Hepatocyte (in vitro differentiated cells): Measurements from ENCODE around the gene KRT84. TPM values are rescaled to one million over a fixed set of nuclear protein-coding genes. Genes with fewer than 3 reads are reported as not detected.

ENCODE experiments used
- DNase-seq: peaks from one replicate; pipeline ENCODE4 v3.0.0-alpha.2; 2016; ENCODE audit warnings: low spot score
- H2AFZ ChIP-seq: fragments of 200-600 bp; sonication (generic); 2 replicates; pipeline ENCODE4 v1.6.0; 2016; ENCODE audit warnings: antibody characterized with exemption, mild to moderate bottlenecking
- H3K27ac ChIP-seq: fragments of 200-600 bp; sonication (generic); 2 replicates; pipeline ENCODE4 v1.5.1; 2016; ENCODE audit warnings: mild to moderate bottlenecking
- H3K27me3 ChIP-seq: fragments of 200-600 bp; sonication (generic); 2 replicates; pipeline ENCODE4 v1.6.1; 2016
- H3K36me3 ChIP-seq: fragments of 200-600 bp; sonication (generic); replicated peaks from 2 replicates; pipeline ENCODE4 v1.5.1; 2016; ENCODE audit warnings: low read depth; ENCODE audit not compliant: insufficient read depth
- H3K4me1 ChIP-seq: fragments of 200-600 bp; sonication (generic); 2 replicates; pipeline ENCODE4 v1.5.1; 2016; ENCODE audit warnings: mild to moderate bottlenecking, moderate library complexity; ENCODE audit not compliant: insufficient read depth
- H3K4me2 ChIP-seq: fragments of 200-600 bp; sonication (generic); 2 replicates; pipeline ENCODE4 v1.6.0; 2016
- H3K4me3 ChIP-seq: fragments of 200-600 bp; sonication (generic); 2 replicates; pipeline ENCODE4 v1.5.1; 2016; ENCODE audit warnings: mild to moderate bottlenecking
- H3K79me2 ChIP-seq: fragments of 200-600 bp; sonication (generic); 2 replicates; pipeline ENCODE4 v1.6.0; 2017; ENCODE audit warnings: mild to moderate bottlenecking
- H3K9me2 ChIP-seq: fragments of 200-600 bp; sonication (generic); replicated peaks from 2 replicates; pipeline ENCODE4 v1.6.0; 2017; ENCODE audit warnings: mild to moderate bottlenecking; ENCODE audit not compliant: insufficient read depth
- H3K9me3 ChIP-seq: fragments of 200-600 bp; sonication (generic); 2 replicates; pipeline ENCODE4 v1.5.1; 2016; ENCODE audit warnings: low read depth, mild to moderate bottlenecking
- H4K20me1 ChIP-seq: fragments of 200-600 bp; sonication (generic); 2 replicates; pipeline ENCODE4 v1.6.0; 2016; ENCODE audit warnings: mild to moderate bottlenecking; ENCODE audit not compliant: insufficient read depth, poor library complexity, severe bottlenecking
- EZH2 ChIP-seq: fragments of 200-600 bp; sonication (generic); IDR thresholded peaks from 2 replicates; pipeline ENCODE4 v1.6.1; 2016; ENCODE audit warnings: antibody characterized with exemption, mild to moderate bottlenecking, borderline replicate concordance
- EZH2phosphoT487 ChIP-seq: fragments of 200-600 bp; sonication (generic); IDR thresholded peaks from one replicate; pipeline ENCODE4 v1.6.1; 2018; ENCODE audit warnings: antibody characterized with exemption, mild to moderate bottlenecking, low read depth, moderate library complexity; ENCODE audit not compliant: unreplicated experiment, severe bottlenecking
- WGBS: methylation state at CpG from one replicate; pipeline ENCODE4 v1.1.6; 2016; ENCODE audit warnings: low lambda C conversion rate; ENCODE audit errors: missing lambda C conversion rate; 5-methylcytosine and 5-hydroxymethylcytosine counted together
- polyA plus RNA-seq: library from polyadenylated mRNA; unstranded; fragments of >200 nt; fragmentation: Nextera tagmentation; extraction: Ambion mirVana; gene quantifications from 2 replicates; pipeline ENCODE4 v1.2.1, GENCODE V29; 2016
- total RNA-seq: library from RNA; depleted of rRNA; stranded (reverse); fragments of >200 nt; gene quantifications from 2 replicates; pipeline ENCODE4 v1.2.3, GENCODE V29; 2014
- TF ChIP-seq, protein P1 (sequence below): fragments of 200-600 bp; sonication (generic); IDR thresholded peaks from 2 replicates; pipeline ENCODE4 v1.5.1; 2016; ENCODE audit warnings: antibody characterized with exemption, mild to moderate bottlenecking; ENCODE audit not compliant: poor library complexity

The KRT84 gene
- total and polyA plus RNA-seq, 2 experiments from 2014 or later = not detected

- Histone ChIP-seq H3K36me3 (no peaks in the 10 kb centered on the region), H3K4me2 (no peak overlapping the region)
- WGBS = 56% methylated on average over 3 of the region's 3 CpGs
Observed at GRCh38 chr12:52402873-52403540, 17.6 kb upstream of the KRT84 start.

DNA sequence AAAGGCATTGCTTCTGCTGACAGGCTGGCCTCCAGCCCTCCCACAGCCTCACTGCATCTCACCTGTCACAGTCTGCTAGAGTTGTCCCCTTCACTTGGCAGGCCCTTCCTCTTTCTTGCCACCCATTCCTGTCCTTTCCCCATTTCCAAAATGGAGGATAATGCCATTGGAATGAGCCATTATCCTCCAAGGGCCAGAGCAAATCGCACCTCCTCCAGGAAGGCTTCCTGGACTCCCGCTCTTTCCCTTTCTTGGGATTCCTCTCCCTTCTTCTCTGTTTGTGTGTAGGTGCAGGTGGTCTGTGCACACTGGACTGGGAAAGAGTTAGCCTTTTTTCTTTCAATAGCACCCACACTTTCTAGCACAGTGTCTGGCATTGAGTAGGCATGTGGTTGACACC lies 16.9 kb upstream of the KRT84 start:
- H2AFZ ChIP-seq = no peak overlapping the region

More at GRCh38 chr12:52402873-52403540, 17.6 kb upstream of the KRT84 start:
- TF ChIP-seq EZH2phosphoT487 (no peak), EZH2 (no peak)
- TF ChIP-seq, protein P1, sequence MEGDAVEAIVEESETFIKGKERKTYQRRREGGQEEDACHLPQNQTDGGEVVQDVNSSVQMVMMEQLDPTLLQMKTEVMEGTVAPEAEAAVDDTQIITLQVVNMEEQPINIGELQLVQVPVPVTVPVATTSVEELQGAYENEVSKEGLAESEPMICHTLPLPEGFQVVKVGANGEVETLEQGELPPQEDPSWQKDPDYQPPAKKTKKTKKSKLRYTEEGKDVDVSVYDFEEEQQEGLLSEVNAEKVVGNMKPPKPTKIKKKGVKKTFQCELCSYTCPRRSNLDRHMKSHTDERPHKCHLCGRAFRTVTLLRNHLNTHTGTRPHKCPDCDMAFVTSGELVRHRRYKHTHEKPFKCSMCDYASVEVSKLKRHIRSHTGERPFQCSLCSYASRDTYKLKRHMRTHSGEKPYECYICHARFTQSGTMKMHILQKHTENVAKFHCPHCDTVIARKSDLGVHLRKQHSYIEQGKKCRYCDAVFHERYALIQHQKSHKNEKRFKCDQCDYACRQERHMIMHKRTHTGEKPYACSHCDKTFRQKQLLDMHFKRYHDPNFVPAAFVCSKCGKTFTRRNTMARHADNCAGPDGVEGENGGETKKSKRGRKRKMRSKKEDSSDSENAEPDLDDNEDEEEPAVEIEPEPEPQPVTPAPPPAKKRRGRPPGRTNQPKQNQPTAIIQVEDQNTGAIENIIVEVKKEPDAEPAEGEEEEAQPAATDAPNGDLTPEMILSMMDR = no peak
- H3K4me1 ChIP-seq = no peaks in the 10 kb centered on the region
- H3K79me2 ChIP-seq = no peaks in the 10 kb centered on the region
- no peak overlapping the region for H3K4me3 ChIP-seq
- H2AFZ ChIP-seq = no peak overlapping the region
- H3K27ac ChIP-seq = no peak overlapping the region
- no peaks in the 10 kb centered on the region for H3K27me3 ChIP-seq
- no peak for DNase-seq
- H3K9me2 ChIP-seq = no peaks in the 10 kb centered on the region
- no peaks in the 10 kb centered on the region for H3K9me3 ChIP-seq
- H4K20me1 ChIP-seq = no peaks in the 10 kb centered on the region

DNA sequence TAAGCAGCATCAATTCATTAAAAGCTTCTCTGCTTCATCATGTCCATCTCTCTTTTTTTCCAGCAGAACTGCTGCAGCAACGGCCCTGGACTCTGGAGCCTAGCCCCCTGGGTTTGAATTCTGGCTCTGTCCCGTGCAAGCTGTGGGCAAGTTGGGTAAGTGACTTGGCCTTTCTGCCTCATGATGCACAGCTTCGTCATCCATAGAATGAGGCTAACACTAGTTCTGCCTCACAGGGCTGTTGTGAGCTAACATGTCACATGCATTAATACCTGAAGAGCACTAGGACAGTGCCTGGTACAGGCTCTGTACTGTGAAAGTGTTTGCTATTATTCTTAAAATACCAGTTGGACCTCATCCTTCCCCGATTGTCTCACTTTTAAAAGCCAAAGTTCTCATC lies 16.5 kb upstream of the KRT84 start:
- H3K4me3 ChIP-seq = no peak overlapping the region
- H3K4me2 ChIP-seq = no peak overlapping the region
- no peak for DNase-seq
- no peaks in the 10 kb centered on the region for H3K9me2 ChIP-seq
- H2AFZ ChIP-seq = no peak overlapping the region
- no peaks in the 10 kb centered on the region for H3K36me3 ChIP-seq
- no peaks in the 10 kb centered on the region for H3K4me1 ChIP-seq
- no peaks in the 10 kb centered on the region for H3K27me3 ChIP-seq
- no peaks in the 10 kb centered on the region for H3K79me2 ChIP-seq
- H3K27ac ChIP-seq = no peak overlapping the region
- no peaks in the 10 kb centered on the region for H4K20me1 ChIP-seq
- H3K9me3 ChIP-seq = no peaks in the 10 kb centered on the region
- 84% methylated on average over 4 of the region's 4 CpGs for WGBS
- TF ChIP-seq EZH2 (no peak), EZH2phosphoT487 (no peak)
- TF ChIP-seq, protein P1 = no peak

More for the DNA sequence above, 16.9 kb upstream of the KRT84 start:
- no peak for TF ChIP-seq EZH2phosphoT487
- TF ChIP-seq EZH2 = no peak
- TF ChIP-seq, protein P1 = no peak
- Histone ChIP-seq H3K4me3 (no peak overlapping the region), H3K36me3 (no peaks in the 10 kb centered on the region), H4K20me1 (no peaks in the 10 kb centered on the region), H3K27ac (no peak overlapping the region), H3K9me3 (no peaks in the 10 kb centered on the region), H3K27me3 (no peaks in the 10 kb centered on the region), H3K9me2 (no peaks in the 10 kb centered on the region), H3K4me2 (no peak overlapping the region), H3K79me2 (no peaks in the 10 kb centered on the region), H3K4me1 (no peaks in the 10 kb centered on the region)
- DNase-seq = no peak
- 100% methylated on average over 2 of the region's 2 CpGs for WGBS
